SK-N-MC (cell line): ENCODE data around the gene TRPV2.
"Not testable (repeated sequence)": the region's sequence is repeated elsewhere in the genome, so short reads cannot be mapped to it uniquely, and the experiment has no call there.

Experiments
- EZH2 ChIP-seq: fragments of 200-600 bp; sonication (generic); IDR thresholded peaks from one replicate; pipeline ENCODE4 v1.6.1; 2017; ENCODE audit warnings: antibody characterized with exemption
- FOXP2 ChIP-seq: optimal IDR thresholded peaks from 2 replicates; pipeline ENCODE3; 2011; ENCODE audit warnings: mild to moderate bottlenecking, moderate library complexity; ENCODE audit not compliant: insufficient read depth; ENCODE audit errors: extremely low read length, control extremely low read depth
- POLR2AphosphoS5 ChIP-seq: IDR thresholded peaks from 2 replicates; pipeline ENCODE4 v1.6.1; 2012; ENCODE audit warnings: mild to moderate bottlenecking, low read depth, low read length, borderline replicate concordance

DNA sequence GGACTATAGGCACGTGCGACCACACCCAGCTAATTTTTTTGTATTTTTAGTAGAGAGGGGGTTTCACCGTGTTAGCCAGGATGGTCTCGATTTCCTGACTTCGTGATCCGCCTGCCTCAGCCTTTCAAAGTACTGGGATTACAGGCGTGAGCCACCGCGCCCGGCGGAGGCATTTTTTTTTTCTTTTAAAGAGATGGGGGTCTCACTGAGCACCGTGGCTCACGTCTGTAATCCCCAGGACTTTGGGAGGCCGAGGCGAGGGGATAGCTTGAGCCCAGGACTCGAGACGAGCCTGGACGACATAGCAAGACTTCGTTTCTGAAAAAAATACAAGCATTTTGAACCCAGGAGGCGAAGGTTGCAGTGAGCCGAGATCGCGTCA lies 29.3 kb upstream of the TRPV2 start:
- not testable (repeated sequence) for TF ChIP-seq EZH2, POLR2AphosphoS5, FOXP2
